Endothelial cell of umbilical vein (primary cell): ENCODE data around the gene TEX29. TPM values are rescaled to one million over a fixed set of nuclear protein-coding genes. Genes with fewer than 3 reads are reported as not detected.

Experiments
- BruUV-seq: library from RNA; stranded (reverse); fragments of 400-500 nt; replicated peaks from 2 replicates; lab custom pipeline; 2021; lab: Mats Ljungman, UMichigan
- CTCF ChIA-PET: fragments of 300-600, 350-600 bp; sonication (Branson Sonifier 250); formaldehyde crosslinking; loops from one replicate; lab custom pipeline; 2021; ENCODE audit warnings: antibody characterized with exemption, inconsistent platforms; lab: Charles Lee
- POLR2A ChIA-PET: fragments of 300-600, 350-600 bp; sonication (Branson Sonifier 250); formaldehyde crosslinking; loops from one replicate; lab custom pipeline; 2021; ENCODE audit warnings: antibody characterized with exemption, inconsistent platforms; lab: Charles Lee
- DNase-seq: peaks from one replicate; pipeline ENCODE4 v3.0.0-alpha.2; 2011; ENCODE audit warnings: low read depth, low spot score
- FAIRE-seq: peaks from 2 replicates; lab custom pipeline; 2011; peaks lifted over from hg19 to GRCh38; lab: Jason Lieb, UNC
- H2AFZ ChIP-seq: 2 replicates; pipeline ENCODE4 v1.6.0; 2012; ENCODE audit warnings: low read depth, low read length, control low read depth, inconsistent platforms
- H3K27ac ChIP-seq: 2 replicates; pipeline ENCODE4 v1.5.1; 2011; ENCODE audit warnings: low read depth, mild to moderate bottlenecking, control low read depth, low read length, moderate library complexity; ENCODE audit not compliant: insufficient read depth
- H3K27me3 ChIP-seq, 2 experiments: 2 replicates each; pipeline versions ENCODE4 v1.6.0 to v1.6.1; 2011; ENCODE audit warnings: low read length in 2 of 2, mixed read lengths in 1 of 2; ENCODE audit not compliant: control insufficient read depth in 2 of 2, insufficient read depth in 2 of 2
- H3K36me3 ChIP-seq, 2 experiments: 2 replicates in 1 of 2; 3 replicates in 1 of 2; pipeline ENCODE4 v1.5.1; 2011; ENCODE audit warnings: low read length in 2 of 2, mild to moderate bottlenecking in 1 of 2, moderate library complexity in 1 of 2; ENCODE audit not compliant: control insufficient read depth in 2 of 2, insufficient read depth in 2 of 2; ENCODE audit errors: extremely low read depth in 1 of 2
- H3K4me1 ChIP-seq: 3 replicates; pipeline ENCODE4 v1.5.1; 2011; ENCODE audit warnings: mild to moderate bottlenecking, low read length; ENCODE audit not compliant: control insufficient read depth, insufficient read depth; ENCODE audit errors: extremely low read depth
- H3K4me2 ChIP-seq: 2 replicates; pipeline ENCODE4 v1.6.1; 2011; ENCODE audit warnings: low read length, control low read depth, mixed read lengths; ENCODE audit not compliant: insufficient read depth
- H3K4me3 ChIP-seq, 3 experiments: fragments of 200-600 bp in 1 of 3; sonication (generic), shearing (Covaris generic) in 1 of 3; replicated peaks in 1 of 3; 2 replicates each; pipeline ENCODE4 v1.5.1; 2011 to 2016; ENCODE audit warnings: control low read depth in 3 of 3, low read length in 3 of 3, mild to moderate bottlenecking in 2 of 3, inconsistent platforms in 1 of 3, low read depth in 1 of 3, moderate library complexity in 1 of 3; ENCODE audit not compliant: insufficient read depth in 1 of 3
- H3K79me2 ChIP-seq: 2 replicates; pipeline ENCODE4 v1.6.0; 2012; ENCODE audit warnings: low read length, inconsistent platforms; ENCODE audit not compliant: control insufficient read depth, insufficient read depth
- H3K9ac ChIP-seq: replicated peaks from 2 replicates; pipeline ENCODE3; 2011; ENCODE audit warnings: low read length, control low read depth; ENCODE audit not compliant: insufficient read depth; ENCODE audit errors: extremely low read depth
- H3K9me1 ChIP-seq: replicated peaks from 3 replicates; pipeline ENCODE4 v1.6.0; 2011; ENCODE audit warnings: mild to moderate bottlenecking, low read length; ENCODE audit not compliant: control insufficient read depth, insufficient read depth; ENCODE audit errors: extremely low read depth
- H3K9me3 ChIP-seq: replicated peaks from 2 replicates; pipeline ENCODE4 v1.5.1; 2012; ENCODE audit warnings: low read length, inconsistent platforms; ENCODE audit not compliant: control insufficient read depth, insufficient read depth
- H4K20me1 ChIP-seq: replicated peaks from 2 replicates; pipeline ENCODE3; 2011; ENCODE audit warnings: mild to moderate bottlenecking, low read length; ENCODE audit not compliant: control insufficient read depth, insufficient read depth; ENCODE audit errors: extremely low read depth
- EZH2 ChIP-seq: IDR thresholded peaks from 2 replicates; pipeline ENCODE4 v1.6.1; 2012; ENCODE audit warnings: borderline replicate concordance, low read depth, mild to moderate bottlenecking, moderate library complexity, low read length, inconsistent platforms; ENCODE audit not compliant: severe bottlenecking
- FOS ChIP-seq: IDR thresholded peaks from 2 replicates; pipeline ENCODE4 v1.6.1; 2011; ENCODE audit warnings: mild to moderate bottlenecking, low read length, moderate library complexity, borderline replicate concordance; ENCODE audit not compliant: insufficient read depth
- GATA2 ChIP-seq: IDR thresholded peaks from 2 replicates; pipeline ENCODE4 v1.7.0; 2011; ENCODE audit warnings: low read depth, mild to moderate bottlenecking, moderate library complexity, mixed read lengths, low read length; ENCODE audit not compliant: insufficient read length, insufficient read depth
- JUN ChIP-seq: IDR thresholded peaks from 2 replicates; pipeline ENCODE4 v1.6.1; 2011; ENCODE audit warnings: borderline replicate concordance, low read depth; ENCODE audit not compliant: insufficient read length, insufficient read depth
- MYC ChIP-seq: IDR thresholded peaks from one replicate; pipeline ENCODE4 v1.6.1; 2011; ENCODE audit warnings: mild to moderate bottlenecking, low read depth, low read length
- POLR2A ChIP-seq: IDR thresholded peaks from 2 replicates; pipeline ENCODE4 v1.6.1; 2012; ENCODE audit warnings: low read depth, mild to moderate bottlenecking, control low read depth, low read length
- POLR2AphosphoS5 ChIP-seq: IDR thresholded peaks from 2 replicates; pipeline ENCODE4 v1.6.1; 2012; ENCODE audit warnings: low read depth, mild to moderate bottlenecking, control low read depth, low read length, moderate library complexity; ENCODE audit not compliant: insufficient read depth
- dilution Hi-C: fragments of 300-500 bp; cut with MboI; formaldehyde crosslinking; loops from one replicate; pipeline ENCODE4 v1.15.0; 2019; ENCODE audit warnings: low sequenced_read_pairs; ENCODE audit not compliant: extremely low pct_ligation_motif_present
- intact Hi-C: fragments of 100-400 bp; cut with micrococcal nuclease; formaldehyde crosslinking; loops from one replicate; pipeline ENCODE4 v1.10.0; 2022
- polyA plus RNA-seq, 4 experiments: library from polyadenylated mRNA; depleted of rRNA in 3 of 4; stranded (reverse) in 3 of 4; unstranded in 1 of 4; fragments of >200 nt; gene quantifications; 2 replicates each; pipeline versions ENCODE4 v1.2.1 to v1.2.3, GENCODE V29; 2011 to 2012; ENCODE audit warnings: missing spikeins in 1 of 4
- total RNA-seq: library from RNA; stranded (reverse); gene quantifications from 2 replicates; pipeline ENCODE4 v1.2.3, GENCODE V29; 2021
- TF ChIP-seq, protein P1 (sequence below): IDR thresholded peaks from 2 replicates; pipeline ENCODE4 v1.6.1; 2011; ENCODE audit not compliant: insufficient read depth, insufficient read length
- TF ChIP-seq, protein P2 (sequence below), 2 donors: IDR thresholded peaks; 1 replicate in 1 of 2; 2 replicates in 1 of 2; pipeline ENCODE4 v1.5.1; 2011; ENCODE audit warnings: low read length in 2 of 2, mild to moderate bottlenecking in 2 of 2, moderate library complexity in 2 of 2, control low read depth in 1 of 2, inconsistent platforms in 1 of 2, low read depth in 1 of 2; ENCODE audit not compliant: insufficient read depth in 1 of 2; ENCODE audit errors: extremely low read depth in 1 of 2

Gene TEX29
- total and polyA plus RNA-seq, 2 donors (not counting 3 experiments of a cell fraction or from before 2014, with no cell fraction given): 0.44 TPM; not detected in 1

DNA sequence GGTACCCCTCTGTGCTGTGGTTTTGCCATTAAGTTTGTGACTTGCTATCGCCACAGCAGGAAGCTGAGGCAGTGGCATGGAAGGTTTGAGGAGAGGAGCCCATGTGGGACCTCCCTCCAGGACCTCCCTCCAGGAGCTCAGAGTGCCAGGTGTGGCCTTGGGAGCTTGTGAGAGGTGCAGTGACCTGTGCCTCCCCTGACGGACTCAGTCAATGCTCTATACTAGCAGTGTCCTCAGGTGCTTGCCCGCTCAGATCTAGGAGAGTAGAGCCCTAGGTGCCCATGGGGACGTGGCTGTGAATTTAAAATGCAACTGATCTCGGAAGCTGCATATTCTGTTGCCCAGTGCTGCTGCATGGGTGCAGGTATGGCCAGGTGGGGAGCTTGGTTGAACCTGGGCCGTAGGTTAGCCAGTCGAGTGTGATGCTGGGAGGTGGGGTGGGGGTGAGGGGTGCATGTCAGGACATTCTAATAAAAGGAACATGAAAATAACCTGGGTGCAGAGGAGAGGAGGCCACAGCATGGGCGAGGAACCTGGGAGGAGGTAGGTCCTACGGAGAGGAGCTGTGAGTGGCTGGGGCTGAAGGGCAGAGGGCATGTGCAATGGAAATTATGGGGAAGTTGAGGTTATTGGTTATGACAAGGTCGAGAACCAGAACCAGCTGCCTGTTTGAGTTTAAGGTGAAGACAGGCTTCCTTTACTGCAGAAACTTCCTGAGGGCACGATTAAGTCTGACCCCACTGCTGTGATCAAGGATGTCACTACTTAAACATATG lies 41.6 kb downstream of the TEX29 start:
- ChIA-PET CTCF (no interaction called here), POLR2A (no interaction called here)
- H3K27ac ChIP-seq: no peak overlapping the region
- no peak overlapping the region for H2AFZ ChIP-seq
- H3K4me2 ChIP-seq: no peak overlapping the region
- no peak overlapping the region for H3K4me3 ChIP-seq
- FAIRE-seq (no peak), DNase-seq (no peak)
- intact Hi-C loops: no loop called here
- H3K27me3 ChIP-seq: no peaks in the 10 kb centered on the region
- no peaks in the 10 kb centered on the region for H3K36me3 ChIP-seq
- no peaks in the 10 kb centered on the region for H3K9me3 ChIP-seq
- no peak overlapping the region for H3K9ac ChIP-seq
- no peaks in the 10 kb centered on the region for H4K20me1 ChIP-seq
- no peaks in the 10 kb centered on the region for H3K79me2 ChIP-seq
- no TSS peak for BruUV-seq
- TF ChIP-seq POLR2A: no peak
- no peak for TF ChIP-seq POLR2AphosphoS5
- TF ChIP-seq, protein P1, sequence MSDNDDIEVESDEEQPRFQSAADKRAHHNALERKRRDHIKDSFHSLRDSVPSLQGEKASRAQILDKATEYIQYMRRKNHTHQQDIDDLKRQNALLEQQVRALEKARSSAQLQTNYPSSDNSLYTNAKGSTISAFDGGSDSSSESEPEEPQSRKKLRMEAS: no peak
- TF ChIP-seq, protein P2, sequence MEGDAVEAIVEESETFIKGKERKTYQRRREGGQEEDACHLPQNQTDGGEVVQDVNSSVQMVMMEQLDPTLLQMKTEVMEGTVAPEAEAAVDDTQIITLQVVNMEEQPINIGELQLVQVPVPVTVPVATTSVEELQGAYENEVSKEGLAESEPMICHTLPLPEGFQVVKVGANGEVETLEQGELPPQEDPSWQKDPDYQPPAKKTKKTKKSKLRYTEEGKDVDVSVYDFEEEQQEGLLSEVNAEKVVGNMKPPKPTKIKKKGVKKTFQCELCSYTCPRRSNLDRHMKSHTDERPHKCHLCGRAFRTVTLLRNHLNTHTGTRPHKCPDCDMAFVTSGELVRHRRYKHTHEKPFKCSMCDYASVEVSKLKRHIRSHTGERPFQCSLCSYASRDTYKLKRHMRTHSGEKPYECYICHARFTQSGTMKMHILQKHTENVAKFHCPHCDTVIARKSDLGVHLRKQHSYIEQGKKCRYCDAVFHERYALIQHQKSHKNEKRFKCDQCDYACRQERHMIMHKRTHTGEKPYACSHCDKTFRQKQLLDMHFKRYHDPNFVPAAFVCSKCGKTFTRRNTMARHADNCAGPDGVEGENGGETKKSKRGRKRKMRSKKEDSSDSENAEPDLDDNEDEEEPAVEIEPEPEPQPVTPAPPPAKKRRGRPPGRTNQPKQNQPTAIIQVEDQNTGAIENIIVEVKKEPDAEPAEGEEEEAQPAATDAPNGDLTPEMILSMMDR (IDR thresholded peaks at IDR 0.05; ENCODE audit: extremely low read depth in 1 of 2, insufficient read depth in 1 of 2, low read depth in 1 of 2, low read length in 2 of 2): no peak
- no peak for TF ChIP-seq JUN
- TF ChIP-seq EZH2: no peak
- no peak for TF ChIP-seq FOS
- no peak for TF ChIP-seq GATA2
- TF ChIP-seq MYC: no peak
- no peaks in the 10 kb centered on the region for H3K9me1 ChIP-seq
- H3K4me1 ChIP-seq: no peaks in the 10 kb centered on the region
- dilution Hi-C loops: no loop called here
